ENCODE results near the gene ADRM1. TPM values are rescaled to one million over a fixed set of nuclear protein-coding genes. Genes with fewer than 3 reads are reported as not detected.

Gene ADRM1
- total RNA-seq, 1 experiment from 2014 or later, result 227 TPM

DNA sequence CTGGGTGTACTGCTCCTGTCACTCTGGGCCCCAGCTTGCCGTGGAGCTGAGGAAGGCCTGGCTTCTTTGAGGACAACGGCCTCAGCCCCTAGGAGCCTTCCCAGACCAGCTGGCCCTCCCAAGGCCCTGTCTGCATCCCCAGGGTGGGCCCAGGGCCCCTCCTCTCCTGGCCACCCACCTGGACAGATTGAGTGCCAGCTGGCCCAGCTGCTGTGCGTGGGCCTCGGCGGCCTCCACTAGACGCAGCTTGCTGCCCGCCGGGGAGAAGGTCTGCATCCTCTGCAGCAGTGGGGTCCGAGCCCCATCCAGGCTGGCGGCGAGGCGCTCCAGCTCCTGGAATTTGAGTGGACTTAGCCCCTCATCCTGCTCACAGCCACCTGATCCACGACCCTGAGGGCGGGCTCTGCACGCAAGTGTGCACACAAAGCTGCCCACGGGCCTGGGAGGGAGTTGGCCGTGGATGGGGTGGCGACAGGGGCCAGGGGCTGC is 14.4 kb downstream of the ADRM1 start:
- TF ChIP-seq, protein P1, sequence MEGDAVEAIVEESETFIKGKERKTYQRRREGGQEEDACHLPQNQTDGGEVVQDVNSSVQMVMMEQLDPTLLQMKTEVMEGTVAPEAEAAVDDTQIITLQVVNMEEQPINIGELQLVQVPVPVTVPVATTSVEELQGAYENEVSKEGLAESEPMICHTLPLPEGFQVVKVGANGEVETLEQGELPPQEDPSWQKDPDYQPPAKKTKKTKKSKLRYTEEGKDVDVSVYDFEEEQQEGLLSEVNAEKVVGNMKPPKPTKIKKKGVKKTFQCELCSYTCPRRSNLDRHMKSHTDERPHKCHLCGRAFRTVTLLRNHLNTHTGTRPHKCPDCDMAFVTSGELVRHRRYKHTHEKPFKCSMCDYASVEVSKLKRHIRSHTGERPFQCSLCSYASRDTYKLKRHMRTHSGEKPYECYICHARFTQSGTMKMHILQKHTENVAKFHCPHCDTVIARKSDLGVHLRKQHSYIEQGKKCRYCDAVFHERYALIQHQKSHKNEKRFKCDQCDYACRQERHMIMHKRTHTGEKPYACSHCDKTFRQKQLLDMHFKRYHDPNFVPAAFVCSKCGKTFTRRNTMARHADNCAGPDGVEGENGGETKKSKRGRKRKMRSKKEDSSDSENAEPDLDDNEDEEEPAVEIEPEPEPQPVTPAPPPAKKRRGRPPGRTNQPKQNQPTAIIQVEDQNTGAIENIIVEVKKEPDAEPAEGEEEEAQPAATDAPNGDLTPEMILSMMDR (IDR thresholded peaks at IDR 0.05; ENCODE audit: unreplicated experiment), result no peak
- BruUV-seq (replicated peaks), result no TSS peak
- CTCF ChIA-PET, result no interaction called here
- Mint-ChIP-seq H3K27ac (ENCODE audit: unreplicated experiment) (peak overlapping the region; percentile 72), H3K4me3 (ENCODE audit: low read depth, unreplicated experiment) (no peak overlapping the region), H3K36me3 (ENCODE audit: insufficient read depth, unreplicated experiment) (peaks cover 98% of the 10 kb centered on the region), H3K9me3 (ENCODE audit: low read depth, unreplicated experiment) (no peaks in the 10 kb centered on the region), H3K27me3 (ENCODE audit: unreplicated experiment) (no peaks in the 10 kb centered on the region), H3K4me1 (ENCODE audit: low read depth, unreplicated experiment) (no peaks in the 10 kb centered on the region)
- DNase-seq, result no peak
- intact Hi-C loops (cut with micrococcal nuclease; ENCODE audit: unreplicated experiment), result no loop called here

DNA sequence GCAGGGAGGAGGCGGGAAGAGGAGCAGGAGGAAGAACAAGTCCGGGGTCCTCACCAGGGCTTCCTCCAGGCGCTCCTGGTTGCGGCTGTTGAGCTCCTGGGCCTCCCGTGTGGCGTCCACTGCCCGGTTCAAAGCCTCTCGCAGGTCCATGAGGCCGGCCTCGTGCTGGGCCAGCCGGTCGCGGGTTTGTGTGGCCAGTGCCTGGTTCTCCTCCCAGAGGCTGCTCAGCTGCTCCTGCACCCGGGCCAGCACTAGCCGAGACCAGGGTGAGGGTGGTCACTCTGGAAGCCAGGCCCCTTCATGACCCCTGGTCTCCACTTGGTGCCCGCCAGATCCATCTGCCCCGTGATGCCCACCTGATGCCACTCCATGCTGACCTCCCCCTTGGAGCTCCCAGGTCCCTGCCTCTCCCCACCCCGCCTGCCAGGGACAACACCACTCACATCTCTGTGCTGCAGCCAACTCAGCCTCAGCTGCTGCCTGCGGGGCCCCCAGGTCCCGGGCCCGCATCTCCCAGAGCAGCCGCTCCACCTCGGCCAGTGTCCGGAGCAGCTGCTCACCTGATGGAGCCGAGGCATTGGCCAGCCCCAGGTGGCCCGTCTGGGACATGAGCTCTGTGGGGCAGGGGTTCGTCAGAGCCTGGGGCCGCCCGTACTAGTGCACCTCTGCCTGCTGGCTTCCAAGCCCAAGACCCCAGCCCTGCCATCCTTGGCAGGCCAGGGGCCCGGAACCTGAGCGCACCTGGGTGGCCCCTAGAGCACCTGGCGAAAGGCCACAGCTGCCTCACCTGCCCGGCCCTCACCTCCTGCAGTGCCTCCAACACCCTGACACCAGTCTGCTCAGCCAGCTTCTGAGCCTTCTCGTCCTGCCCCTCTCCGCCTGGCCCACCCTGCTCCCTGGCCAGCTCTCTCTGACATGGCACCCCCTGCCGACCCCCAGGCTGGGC is 15.9 kb downstream of the ADRM1 start:
- Mint-ChIP-seq H3K27me3 (ENCODE audit: unreplicated experiment) (no peaks in the 10 kb centered on the region), H3K9me3 (ENCODE audit: low read depth, unreplicated experiment) (no peaks in the 10 kb centered on the region), H3K27ac (ENCODE audit: unreplicated experiment) (peak overlapping the region; percentile 4), H3K4me3 (ENCODE audit: low read depth, unreplicated experiment) (no peak overlapping the region), H3K4me1 (ENCODE audit: low read depth, unreplicated experiment) (no peaks in the 10 kb centered on the region), H3K36me3 (ENCODE audit: insufficient read depth, unreplicated experiment) (peaks cover 98% of the 10 kb centered on the region)
- DNase-seq, result no peak
- TF ChIP-seq, protein P1 (IDR thresholded peaks at IDR 0.05; ENCODE audit: unreplicated experiment), result no peak
- no TSS peak for BruUV-seq (replicated peaks)
- CTCF ChIA-PET, result interaction anchor here (0.9 kb wide), 1 partner anchor 64 kb away, joined by 3 read pairs; no protein-coding TSS in a partner anchor
- intact Hi-C loops (cut with micrococcal nuclease; ENCODE audit: unreplicated experiment), result no loop called here

DNA sequence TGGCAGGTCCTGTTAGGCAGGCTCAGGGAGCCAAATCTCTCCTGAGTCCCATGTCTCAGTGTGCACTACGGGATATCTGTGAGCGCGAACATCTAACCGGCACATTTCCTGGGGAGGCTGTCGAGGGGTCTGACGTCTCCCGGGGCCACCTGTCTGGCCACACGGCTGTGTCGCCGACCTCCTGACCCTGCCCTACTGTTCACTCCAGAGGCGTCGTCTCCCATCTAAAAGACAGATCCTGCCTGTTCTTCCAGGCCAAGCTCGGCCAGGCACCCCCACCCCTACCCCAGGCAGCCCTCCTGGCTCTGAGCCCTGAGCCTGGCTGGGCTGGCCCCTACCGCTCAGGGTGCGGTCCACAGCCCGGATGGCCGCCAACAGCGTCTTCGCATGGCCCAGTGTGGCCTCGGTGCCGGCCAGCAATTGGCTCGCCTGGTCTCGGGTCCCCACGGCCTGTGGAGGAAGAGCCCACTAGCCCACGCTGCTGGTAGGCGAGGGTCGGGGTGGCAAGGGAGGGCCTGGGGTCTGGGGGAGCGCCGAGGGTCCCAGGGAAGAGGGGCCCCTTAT is 16.6 kb downstream of the ADRM1 start:
- TF ChIP-seq, protein P1 (IDR thresholded peaks at IDR 0.05; ENCODE audit: unreplicated experiment), result no peak
- H3K27me3 Mint-ChIP-seq (ENCODE audit: unreplicated experiment), result no peaks in the 10 kb centered on the region
- CTCF ChIA-PET, result interaction anchor here (1.5 kb wide), 1 partner anchor 17 kb away, joined by 4 read pairs; no protein-coding TSS in a partner anchor
- peak overlapping the region; percentile 4 for H3K27ac Mint-ChIP-seq (ENCODE audit: unreplicated experiment)
- no peak overlapping the region for H3K4me3 Mint-ChIP-seq (ENCODE audit: low read depth, unreplicated experiment)
- no TSS peak for BruUV-seq (replicated peaks)
- H3K4me1 Mint-ChIP-seq (ENCODE audit: low read depth, unreplicated experiment), result no peaks in the 10 kb centered on the region
- intact Hi-C loops (cut with micrococcal nuclease; ENCODE audit: unreplicated experiment), result no loop called here
- no peaks in the 10 kb centered on the region for H3K9me3 Mint-ChIP-seq (ENCODE audit: low read depth, unreplicated experiment)
- no peak for DNase-seq
- H3K36me3 Mint-ChIP-seq (ENCODE audit: insufficient read depth, unreplicated experiment), result peaks cover 98% of the 10 kb centered on the region

DNA sequence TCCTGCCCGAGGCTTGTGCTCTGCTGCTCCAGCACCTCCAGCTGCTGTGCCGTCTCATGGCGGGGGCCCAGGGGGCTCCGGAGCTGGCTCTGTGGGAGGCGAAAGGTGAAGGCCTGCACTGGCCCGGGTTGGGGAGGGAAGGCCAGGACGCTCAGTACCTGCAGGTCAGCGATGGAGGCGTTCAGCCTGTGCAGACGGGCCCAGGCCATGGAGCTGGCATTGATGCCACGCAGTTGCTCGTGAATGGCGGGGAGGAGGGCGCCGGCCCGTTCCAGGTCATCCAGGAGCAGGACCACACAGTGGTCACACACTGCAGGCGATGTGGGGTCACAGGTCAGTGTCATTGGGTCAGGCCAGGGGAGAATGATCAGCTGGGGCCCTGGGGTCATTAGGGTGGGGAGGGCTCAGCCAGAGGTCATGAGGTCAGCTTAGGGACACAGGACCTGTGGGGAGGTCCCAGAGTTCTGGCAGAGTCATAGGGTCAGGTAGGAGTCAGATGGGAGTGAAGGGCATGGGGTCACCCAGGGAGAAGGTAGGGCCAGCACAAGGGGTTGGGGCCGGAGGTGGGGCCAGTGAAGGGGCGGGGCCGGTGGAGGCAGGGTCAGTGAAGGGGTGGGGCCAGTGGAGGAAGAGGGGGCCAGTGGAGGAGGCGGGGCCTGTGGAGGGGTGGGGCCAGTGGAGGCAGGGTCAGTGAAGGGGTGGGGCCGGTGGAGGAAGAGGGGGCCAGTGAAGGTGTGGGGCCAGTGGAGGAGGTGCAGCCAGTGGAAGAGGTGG is 18.0 kb downstream of the ADRM1 start:
- intact Hi-C loops (cut with micrococcal nuclease; ENCODE audit: unreplicated experiment), result no loop called here

More for the DNA sequence above, 18.0 kb downstream of the ADRM1 start:
- TF ChIP-seq, protein P1 (IDR thresholded peaks at IDR 0.05; ENCODE audit: unreplicated experiment), result no peak
- peak overlapping the region; percentile 28 for H3K27ac Mint-ChIP-seq (ENCODE audit: unreplicated experiment)
- H3K27me3 Mint-ChIP-seq (ENCODE audit: unreplicated experiment), result no peaks in the 10 kb centered on the region
- no TSS peak for BruUV-seq (replicated peaks)
- no peak overlapping the region for H3K4me3 Mint-ChIP-seq (ENCODE audit: low read depth, unreplicated experiment)
- peaks cover 98% of the 10 kb centered on the region for H3K36me3 Mint-ChIP-seq (ENCODE audit: insufficient read depth, unreplicated experiment)
- no peaks in the 10 kb centered on the region for H3K9me3 Mint-ChIP-seq (ENCODE audit: low read depth, unreplicated experiment)
- CTCF ChIA-PET, result interaction anchor here (1.5 kb wide), 1 partner anchor 19 kb away, joined by 4 read pairs; no protein-coding TSS in a partner anchor
- no peaks in the 10 kb centered on the region for H3K4me1 Mint-ChIP-seq (ENCODE audit: low read depth, unreplicated experiment)
- DNase-seq, result peak; percentile 69

All from Calu3 (cell line).